Islet of Langerhans (tissue), 1 donor: ENCODE results near the gene MID1.

ENCODE experiments used
- FAIRE-seq: peaks from one replicate; lab custom pipeline; 2011; peaks lifted over from hg19 to GRCh38; lab: Jason Lieb, UNC

Gene MID1

DNA sequence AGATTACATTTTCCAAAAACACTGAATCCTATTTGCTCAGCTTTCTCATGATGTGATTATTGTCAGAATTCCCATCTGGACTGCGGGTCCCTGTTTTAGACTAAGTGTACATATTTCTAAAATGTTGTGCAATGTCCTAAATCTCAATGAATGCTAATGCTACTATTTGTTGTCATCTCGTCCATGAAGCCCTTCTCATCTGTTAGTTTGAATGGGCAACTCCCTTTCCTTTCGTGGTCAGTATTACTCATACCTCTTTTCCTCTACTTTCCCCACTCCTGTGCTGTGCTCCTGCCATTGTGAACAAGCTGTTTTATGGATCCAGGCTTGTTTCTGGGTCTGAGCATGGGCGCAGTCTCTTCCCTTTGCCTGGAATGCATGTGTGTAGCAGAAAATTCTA is 91.0 kb downstream of the MID1 start:
- FAIRE-seq: no peak

DNA sequence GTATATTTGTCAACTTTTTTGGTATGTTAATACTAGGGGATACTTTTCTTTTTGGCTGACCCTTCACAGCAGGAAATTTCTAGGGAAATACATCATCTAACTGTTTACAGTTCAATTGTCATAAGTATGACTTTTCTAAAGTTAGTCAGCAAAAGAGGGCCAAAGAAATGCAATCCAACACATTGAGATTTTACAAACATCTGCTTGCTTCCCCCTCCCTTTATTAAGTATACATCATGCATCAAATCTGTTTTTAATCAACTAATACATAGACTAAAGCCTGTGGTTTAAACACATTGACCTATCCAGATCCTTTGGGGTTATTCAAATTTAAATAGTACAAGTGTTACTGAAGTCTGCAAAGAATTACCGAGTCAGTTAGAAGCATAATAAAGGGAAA is 93.9 kb downstream of the MID1 start:
- FAIRE-seq: no peak

DNA sequence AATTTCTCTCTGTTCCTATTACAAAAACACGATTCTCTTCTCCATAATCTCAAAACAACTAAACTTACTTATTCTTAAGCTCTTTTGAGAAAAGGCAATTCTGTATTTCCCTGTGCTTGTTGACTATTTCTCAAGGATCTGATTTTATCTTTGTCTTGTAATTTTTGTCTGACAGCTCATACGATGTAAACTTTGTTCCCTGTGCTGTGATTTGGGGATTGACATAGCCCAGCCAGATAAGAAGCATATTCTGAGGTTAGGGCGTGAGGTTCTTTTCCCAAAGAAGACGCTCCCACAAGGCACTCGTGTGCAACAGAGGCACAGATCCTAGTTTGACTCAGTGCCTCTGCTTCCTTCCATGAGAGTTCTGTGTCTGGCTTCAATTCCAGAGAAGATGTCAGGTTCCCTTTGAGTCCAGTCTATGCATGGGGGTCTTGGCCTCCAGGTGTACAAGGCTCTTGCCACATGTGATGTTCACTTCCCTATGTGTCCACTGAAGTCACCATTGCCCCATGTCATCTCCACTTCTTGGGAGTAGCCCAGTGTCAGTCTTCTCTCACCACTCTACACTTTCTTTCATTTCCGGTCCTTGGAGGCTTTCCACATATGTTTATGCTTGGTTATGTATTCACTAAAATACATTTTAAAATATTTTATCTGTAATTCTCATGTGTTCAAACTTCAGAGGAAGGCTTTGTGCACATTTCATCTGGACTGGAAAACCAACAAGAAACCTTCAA is 94.8 kb downstream of the MID1 start:
- FAIRE-seq: no peak

- FAIRE-seq: no peak
Measured at GRCh38 chrX:10524578-10524977, 95.8 kb downstream of the MID1 start.

DNA sequence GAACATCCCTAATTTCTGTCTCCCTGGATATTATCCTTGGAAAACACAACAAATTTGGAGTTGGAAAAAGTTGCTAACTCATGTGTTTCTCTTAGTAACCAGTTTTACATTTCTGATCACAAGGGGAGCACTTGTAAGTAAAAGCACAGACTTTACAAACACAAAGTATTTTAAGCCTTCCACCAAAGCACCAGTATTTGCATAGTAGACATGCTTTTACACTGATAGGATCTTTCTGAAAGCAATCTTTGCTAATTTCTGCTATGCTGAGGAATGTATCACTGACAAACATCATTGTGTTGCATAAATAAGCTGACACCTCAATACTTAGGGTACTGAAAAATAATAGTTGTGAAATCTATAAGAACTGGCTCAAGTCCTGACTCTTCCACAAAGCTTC is 100.6 kb downstream of the MID1 start:
- FAIRE-seq: no peak

DNA sequence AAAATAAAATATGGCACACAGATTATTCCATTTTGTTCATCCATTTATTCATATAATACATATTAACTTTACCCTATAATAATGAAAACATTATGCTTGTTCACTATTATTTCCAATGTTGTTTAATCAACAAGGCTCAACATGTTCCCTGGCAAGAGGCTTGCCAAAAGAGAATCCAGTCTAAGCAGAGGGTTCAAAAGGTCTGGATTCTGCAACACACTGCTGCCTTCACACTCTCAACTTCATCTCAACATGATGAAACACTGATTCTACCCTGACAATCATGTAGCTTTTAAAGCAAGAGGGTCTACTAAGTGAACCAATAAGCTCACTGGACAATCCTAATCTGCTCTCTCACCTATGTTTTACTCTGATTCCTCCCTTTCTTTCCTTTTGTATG is 101.1 kb downstream of the MID1 start:
- no peak for FAIRE-seq

DNA sequence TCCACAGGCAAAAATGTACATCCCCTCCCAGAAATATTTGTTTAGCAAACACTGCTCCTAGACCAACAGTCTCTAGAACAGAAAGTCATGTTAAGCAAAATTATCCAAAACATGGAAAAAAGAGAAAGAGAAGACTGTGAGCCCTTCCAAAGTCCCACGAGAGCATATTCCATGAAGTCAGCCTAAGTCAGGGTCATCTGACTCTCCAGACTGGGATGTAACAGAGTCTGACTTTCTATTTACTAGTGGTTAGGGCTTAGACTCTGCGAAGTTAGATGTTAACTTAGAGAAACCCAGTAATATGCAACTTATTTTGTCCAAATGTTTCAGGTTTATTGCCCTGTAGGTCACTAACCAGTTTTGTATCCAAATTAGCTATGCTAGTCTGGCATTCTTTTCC is 102.3 kb downstream of the MID1 start:
- FAIRE-seq: no peak

- no peak for FAIRE-seq
Measured at GRCh38 chrX:10516781-10517322, 103.5 kb downstream of the MID1 start.

DNA sequence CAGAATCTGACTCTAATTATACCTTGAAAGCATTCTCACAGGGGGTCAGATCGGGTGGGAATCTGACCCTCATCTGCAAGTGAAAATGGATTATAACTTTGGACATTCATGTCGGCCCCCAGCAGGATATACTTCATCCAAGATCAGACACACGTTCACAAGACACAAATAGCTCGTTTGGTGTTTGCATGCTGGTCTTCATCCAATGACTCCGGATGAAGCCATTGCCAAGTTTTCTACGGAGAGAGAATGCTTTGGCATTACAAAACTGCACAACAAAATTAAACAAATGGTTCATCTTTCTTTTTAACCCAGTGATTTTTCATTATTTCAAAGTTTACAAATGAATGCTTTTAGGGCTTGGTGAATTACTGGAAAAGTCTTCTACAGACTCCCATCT is 105.5 kb downstream of the MID1 start:
- FAIRE-seq: no peak

- FAIRE-seq: no peak
Measured at GRCh38 chrX:10513974-10514373, 106.4 kb downstream of the MID1 start.

- no peak for FAIRE-seq
Measured at GRCh38 chrX:10512741-10513140, 107.6 kb downstream of the MID1 start.

DNA sequence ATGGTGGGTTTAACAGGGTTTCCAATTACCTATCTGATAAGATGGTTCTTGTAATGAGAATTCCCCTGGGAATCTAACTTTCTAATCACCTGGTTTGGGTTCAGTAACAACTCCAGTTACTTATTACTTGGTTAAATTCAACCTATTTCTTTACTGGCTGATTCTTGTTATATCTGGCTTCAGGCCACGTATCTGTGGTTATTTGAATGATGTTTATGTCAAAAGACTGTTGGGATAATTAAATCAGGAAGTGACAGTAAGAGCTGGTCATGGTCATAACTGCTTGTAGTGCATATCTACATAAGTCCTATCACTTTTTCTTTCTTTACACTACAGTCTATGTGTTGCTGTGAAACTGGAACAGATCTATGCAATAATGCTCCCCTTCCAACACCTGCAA is 108.1 kb downstream of the MID1 start:
- no peak for FAIRE-seq

DNA sequence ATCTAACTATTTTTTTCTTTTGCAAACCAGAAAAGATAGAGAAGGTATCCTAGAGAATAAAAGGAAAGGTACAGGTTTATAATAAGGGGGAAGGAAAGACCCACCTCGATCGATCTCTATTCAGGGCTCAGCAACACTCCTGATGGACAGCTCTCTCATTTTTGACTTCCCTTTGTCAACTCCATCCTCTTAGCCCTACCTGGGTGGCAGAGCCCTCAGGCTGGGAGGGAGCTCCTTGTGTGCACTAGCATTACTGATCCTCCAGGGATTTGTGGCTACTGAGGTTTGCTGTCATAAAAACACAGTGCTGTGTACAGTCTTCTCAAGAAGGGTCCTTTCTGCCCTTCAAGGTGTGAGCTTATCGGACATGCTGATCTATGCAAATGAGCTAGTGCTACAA is 111.0 kb downstream of the MID1 start:
- FAIRE-seq: no peak

DNA sequence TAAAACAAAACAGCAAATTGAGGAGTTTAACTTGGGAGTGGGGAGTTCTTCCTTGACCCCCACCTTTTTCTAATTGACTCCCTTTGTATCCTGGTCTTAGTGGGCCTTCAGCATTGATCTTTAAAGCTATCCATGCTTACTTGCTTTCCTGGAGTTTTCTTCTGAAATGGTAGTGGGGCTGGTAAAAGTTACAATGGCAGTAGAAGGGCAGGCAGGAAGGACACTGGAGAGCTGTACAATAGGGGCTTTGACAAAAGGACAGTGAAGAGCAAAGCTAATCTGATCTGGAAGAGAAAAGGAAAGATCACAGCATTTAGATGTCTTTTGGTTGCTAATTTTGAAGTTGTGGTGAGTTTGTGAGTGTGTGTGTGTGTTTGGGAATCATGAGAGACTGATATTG is 111.5 kb downstream of the MID1 start:
- no peak for FAIRE-seq

- FAIRE-seq: no peak
Measured at GRCh38 chrX:10507876-10508275, 112.5 kb downstream of the MID1 start.

- no peak for FAIRE-seq
Measured at GRCh38 chrX:10507181-10507580, 113.2 kb downstream of the MID1 start.

DNA sequence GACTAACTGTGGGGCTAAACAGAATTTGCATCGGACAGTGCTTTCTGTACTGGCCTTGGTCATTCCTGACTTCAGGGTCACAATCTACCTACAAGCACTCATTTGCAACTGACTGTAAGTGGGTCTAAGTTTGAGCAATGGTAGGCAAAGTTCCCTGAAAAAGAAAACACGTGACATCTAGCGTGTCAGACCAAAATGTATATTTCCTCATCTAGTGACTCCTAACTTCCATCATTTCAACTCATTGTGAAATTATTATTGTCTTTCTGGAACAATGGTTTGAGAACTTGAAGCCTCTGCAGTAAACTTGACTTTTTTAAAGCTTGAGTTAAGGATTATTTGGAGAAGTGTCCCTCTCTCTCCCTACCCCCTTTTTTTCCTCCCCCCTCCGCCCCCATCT is 113.6 kb downstream of the MID1 start:
- FAIRE-seq: no peak

DNA sequence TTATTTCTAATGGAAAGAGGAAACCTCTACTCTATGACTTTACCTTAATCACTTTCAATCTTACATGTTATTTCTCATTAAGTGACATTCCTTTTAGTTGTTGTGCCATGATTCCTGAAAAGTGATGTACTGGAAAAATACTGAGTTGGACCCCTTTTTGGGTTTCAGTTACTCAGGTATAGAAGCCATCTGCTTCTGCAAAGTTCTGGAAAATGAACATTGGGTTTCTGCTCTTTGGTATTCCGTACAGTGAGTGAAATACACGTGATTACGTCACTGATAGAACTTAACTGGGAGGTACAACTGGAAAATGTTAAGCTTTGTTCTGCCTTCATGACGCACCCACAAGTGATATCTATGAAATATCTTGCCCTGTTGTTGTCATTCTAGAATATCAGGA is 114.7 kb downstream of the MID1 start:
- no peak for FAIRE-seq

GRCh38 chrX:10502961-10503360 is 117.4 kb downstream of the MID1 start:
- FAIRE-seq: no peak

GRCh38 chrX:10501611-10502010 is 118.8 kb downstream of the MID1 start:
- FAIRE-seq: no peak

DNA sequence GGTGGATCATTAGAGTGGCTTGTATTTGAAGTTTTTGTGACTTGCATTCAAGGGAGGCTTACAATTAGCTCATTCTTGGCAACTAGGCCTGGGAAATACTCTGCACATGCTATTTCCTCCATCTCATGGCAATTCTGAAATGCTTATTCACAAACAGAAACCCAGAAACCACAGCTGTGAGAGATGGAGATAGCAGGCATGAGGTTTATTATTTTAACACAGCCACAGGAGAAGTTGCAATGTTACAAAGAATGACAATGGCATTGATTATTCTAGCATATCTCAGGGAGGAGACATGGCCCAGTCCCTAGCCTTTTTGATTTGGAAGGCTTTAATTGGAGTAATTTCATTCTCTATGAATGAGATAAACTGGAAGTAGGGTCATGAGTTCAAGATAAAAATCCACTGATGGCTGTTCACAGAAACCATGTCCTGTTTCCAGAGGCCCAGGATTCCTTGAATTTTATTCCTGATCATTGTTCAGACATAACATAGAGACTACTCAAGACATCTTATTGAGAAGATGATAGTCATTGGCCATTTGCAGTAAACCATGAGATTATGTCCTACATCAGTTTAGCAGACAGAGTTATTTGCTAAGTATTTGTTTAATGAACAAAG is 123.9 kb downstream of the MID1 start:
- FAIRE-seq: peak; percentile 92

DNA sequence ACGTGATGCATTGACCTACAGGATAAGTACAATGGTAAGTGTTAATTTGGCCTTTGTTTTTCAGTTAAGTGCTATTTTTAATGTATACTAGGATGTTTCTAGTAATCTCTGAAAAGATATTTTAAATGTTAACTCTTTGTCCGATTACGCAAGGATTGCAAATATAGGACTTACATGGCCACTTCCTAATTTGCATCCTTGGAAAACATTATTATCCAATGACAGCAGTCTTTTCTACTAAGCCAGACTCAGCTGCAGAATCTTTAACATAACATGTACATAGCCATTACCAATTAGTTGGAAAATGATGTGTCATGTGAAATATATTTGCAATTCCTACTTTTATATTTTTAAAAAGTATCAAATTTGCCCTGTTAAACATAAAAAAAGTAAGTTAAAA is 124.7 kb downstream of the MID1 start:
- FAIRE-seq: no peak

DNA sequence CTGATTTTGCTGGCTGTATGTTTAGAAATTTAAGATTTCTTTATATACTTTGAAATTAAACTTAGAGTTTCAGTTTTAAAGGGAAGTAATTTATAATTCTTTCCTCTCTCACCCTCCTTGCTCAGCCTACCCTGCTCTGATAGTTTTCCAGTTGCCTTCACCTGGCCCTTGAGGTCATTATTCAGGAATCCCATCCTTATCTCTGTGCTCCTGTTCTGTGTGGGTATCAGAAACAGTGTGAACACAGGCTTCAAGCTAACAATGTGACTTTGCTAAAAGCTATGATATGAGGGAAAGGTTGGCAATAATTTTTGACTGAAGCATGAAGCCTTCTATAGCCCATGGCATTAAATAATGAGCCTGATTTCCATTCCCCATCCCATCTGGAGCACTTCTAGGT is 128.1 kb downstream of the MID1 start:
- FAIRE-seq: no peak

DNA sequence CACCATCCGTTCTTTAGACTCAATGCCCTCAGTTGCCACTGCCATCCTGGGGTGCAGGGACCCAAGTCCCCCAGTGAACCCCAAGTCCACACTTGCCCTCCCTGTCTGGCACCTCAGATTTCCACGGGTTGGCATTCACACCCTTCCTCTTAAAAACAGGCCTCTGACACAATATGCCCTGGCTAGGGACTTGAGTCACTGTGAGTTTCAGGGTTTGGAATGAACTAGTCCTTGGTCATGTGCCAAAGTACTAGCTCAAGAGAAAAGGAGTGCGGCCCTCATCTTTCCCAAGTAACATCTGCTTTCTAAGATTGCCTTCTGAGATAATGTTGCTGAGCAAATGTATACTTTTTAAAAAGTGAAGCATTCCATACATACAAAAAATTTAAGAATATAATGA is 134.0 kb downstream of the MID1 start:
- no peak for FAIRE-seq
